ENCODE results near the gene STX1A. TPM values are rescaled to one million over a fixed set of nuclear protein-coding genes. Genes with fewer than 3 reads are reported as not detected.

Gene STX1A
- total RNA-seq, 1 experiment from 2014 or later, result 24.2 TPM

DNA sequence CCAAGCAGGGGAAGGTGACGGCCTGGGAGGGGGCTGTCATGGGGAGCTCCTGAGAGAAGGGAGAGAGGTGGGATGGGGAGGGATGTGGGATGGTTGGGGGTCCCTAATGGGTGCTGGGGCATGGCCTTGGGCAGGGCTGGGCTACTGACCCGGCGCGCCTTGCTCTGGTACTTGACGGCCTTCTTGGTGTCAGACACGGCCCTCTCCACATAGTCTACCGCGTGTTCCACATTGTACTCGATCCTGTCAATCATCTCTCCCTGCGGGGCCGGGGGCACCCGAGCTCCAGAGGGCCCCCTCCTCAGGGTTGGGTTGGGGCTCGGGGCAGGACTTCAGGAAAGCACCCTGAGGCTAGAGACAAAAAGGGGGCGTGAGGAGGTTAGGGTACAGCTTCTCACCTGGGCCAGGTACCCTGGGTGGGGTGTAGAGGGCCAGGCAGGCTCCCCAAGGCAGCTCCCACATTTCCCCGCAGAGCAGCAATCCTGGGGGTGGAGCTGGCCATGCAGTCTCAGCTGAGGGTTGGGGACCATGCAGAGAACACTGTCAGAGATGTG lies 18.8 kb downstream of the STX1A start:
- ChIA-PET POLR2A (interaction anchor here (0.6 kb wide), 1 partner anchor 29 kb away, joined by 3 read pairs; no protein-coding TSS in a partner anchor), CTCF (interaction anchor here (0.6 to 2.8 kb wide), 10 partner anchors 9 to 165 kb away, joined by 3 to 14 read pairs (median 4); no protein-coding TSS in a partner anchor)
- peaks cover 59% of the 10 kb centered on the region for H3K36me3 Mint-ChIP-seq (ENCODE audit: insufficient read depth, unreplicated experiment)
- no peak overlapping the region for H3K4me3 Mint-ChIP-seq (ENCODE audit: unreplicated experiment)
- intact Hi-C loops (cut with micrococcal nuclease), result no loop called here
- DNase-seq (ENCODE audit: unreplicated experiment), result no peak
- H3K27ac Mint-ChIP-seq (ENCODE audit: low read depth, unreplicated experiment), result no peak overlapping the region
- peaks cover 7% of the 10 kb centered on the region for H3K4me1 Mint-ChIP-seq (ENCODE audit: insufficient read depth, unreplicated experiment)
- BruUV-seq (replicated peaks), result no TSS peak
- H3K9me3 Mint-ChIP-seq (ENCODE audit: unreplicated experiment), result no peaks in the 10 kb centered on the region
- TF ChIP-seq, protein P1, sequence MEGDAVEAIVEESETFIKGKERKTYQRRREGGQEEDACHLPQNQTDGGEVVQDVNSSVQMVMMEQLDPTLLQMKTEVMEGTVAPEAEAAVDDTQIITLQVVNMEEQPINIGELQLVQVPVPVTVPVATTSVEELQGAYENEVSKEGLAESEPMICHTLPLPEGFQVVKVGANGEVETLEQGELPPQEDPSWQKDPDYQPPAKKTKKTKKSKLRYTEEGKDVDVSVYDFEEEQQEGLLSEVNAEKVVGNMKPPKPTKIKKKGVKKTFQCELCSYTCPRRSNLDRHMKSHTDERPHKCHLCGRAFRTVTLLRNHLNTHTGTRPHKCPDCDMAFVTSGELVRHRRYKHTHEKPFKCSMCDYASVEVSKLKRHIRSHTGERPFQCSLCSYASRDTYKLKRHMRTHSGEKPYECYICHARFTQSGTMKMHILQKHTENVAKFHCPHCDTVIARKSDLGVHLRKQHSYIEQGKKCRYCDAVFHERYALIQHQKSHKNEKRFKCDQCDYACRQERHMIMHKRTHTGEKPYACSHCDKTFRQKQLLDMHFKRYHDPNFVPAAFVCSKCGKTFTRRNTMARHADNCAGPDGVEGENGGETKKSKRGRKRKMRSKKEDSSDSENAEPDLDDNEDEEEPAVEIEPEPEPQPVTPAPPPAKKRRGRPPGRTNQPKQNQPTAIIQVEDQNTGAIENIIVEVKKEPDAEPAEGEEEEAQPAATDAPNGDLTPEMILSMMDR (IDR thresholded peaks at IDR 0.05; ENCODE audit: unreplicated experiment), result no peak
- no peaks in the 10 kb centered on the region for H3K27me3 Mint-ChIP-seq (ENCODE audit: insufficient read depth, unreplicated experiment)

DNA sequence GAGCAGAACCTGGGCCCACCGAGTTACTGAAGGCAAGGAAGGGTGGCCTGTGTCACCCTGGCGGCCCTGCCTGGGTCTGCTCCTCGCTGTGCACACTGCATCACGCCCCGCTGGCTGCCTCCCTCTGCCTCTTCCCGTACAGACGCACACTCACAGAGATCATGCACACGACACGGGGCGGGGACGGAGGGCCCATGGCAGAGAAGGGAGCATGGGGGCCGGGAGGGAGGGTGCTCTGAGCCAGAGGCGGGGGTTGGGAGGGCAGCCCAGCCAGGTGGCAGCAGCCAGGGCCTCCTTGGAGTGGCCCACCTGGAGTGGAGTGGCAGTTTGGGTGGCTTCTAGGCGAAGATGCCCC lies 19.4 kb downstream of the STX1A start:
- no TSS peak for BruUV-seq (replicated peaks)
- ChIA-PET CTCF (interaction anchor here (1.2 to 1.7 kb wide), 4 partner anchors 9 to 25 kb away, joined by 3 to 9 read pairs (median 6); no protein-coding TSS in a partner anchor), POLR2A (interaction anchor here (0.9 to 1.4 kb wide), 2 partner anchors 13 to 16 kb away, joined by 3 read pairs; partner anchors contain the start of genes BUD23 and DNAJC30)
- H3K4me1 Mint-ChIP-seq (ENCODE audit: insufficient read depth, unreplicated experiment), result peaks cover under 1% of the 10 kb centered on the region
- no peak overlapping the region for H3K27ac Mint-ChIP-seq (ENCODE audit: low read depth, unreplicated experiment)
- TF ChIP-seq, protein P1 (IDR thresholded peaks at IDR 0.05; ENCODE audit: unreplicated experiment), result no peak
- H3K36me3 Mint-ChIP-seq (ENCODE audit: insufficient read depth, unreplicated experiment), result peaks cover 63% of the 10 kb centered on the region
- no peaks in the 10 kb centered on the region for H3K27me3 Mint-ChIP-seq (ENCODE audit: insufficient read depth, unreplicated experiment)
- no peak overlapping the region for H3K4me3 Mint-ChIP-seq (ENCODE audit: unreplicated experiment)
- DNase-seq (ENCODE audit: unreplicated experiment), result no peak
- no peaks in the 10 kb centered on the region for H3K9me3 Mint-ChIP-seq (ENCODE audit: unreplicated experiment)
- intact Hi-C loops (cut with micrococcal nuclease), result no loop called here

DNA sequence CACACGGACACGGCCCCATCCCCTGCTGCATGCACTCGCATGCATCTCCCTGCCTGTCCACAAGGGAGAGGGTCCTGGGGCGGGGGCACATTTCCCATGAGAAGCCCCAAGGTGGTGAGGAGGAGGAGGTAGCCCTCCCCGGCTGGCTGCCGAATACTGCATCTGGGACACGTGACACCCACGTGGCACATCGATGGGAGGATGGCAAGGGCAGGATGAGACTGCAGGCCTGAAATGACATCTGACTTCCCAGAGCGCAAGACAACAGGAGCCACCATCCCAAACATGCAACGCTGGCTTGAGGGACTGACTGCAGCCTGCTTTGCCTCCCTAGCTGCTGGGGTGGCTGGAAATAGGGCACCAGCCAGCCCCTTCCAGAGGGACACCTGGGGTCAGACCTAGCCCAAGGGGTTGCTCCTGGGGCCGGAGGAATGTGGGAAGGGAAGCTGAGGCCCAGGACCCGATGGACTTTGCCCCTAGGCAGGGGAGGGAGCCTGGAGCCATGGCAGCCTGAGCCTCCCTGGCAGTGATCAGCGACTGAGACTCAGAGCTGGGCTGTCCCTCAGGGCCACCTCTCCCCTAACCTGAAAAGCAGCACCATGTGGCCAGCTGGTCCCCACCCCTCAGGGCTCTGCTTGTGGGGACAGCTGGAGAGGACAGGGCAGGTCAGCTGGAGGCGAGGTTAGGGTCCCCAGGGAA lies 19.9 kb downstream of the STX1A start:
- H3K36me3 Mint-ChIP-seq (ENCODE audit: insufficient read depth, unreplicated experiment), result peaks cover 66% of the 10 kb centered on the region
- intact Hi-C loops (cut with micrococcal nuclease), result no loop called here
- H3K4me1 Mint-ChIP-seq (ENCODE audit: insufficient read depth, unreplicated experiment), result no peaks in the 10 kb centered on the region
- ChIA-PET CTCF (interaction anchor here (1.6 to 1.7 kb wide), 2 partner anchors 8 to 15 kb away, joined by 6 to 9 read pairs; no protein-coding TSS in a partner anchor), POLR2A (interaction anchor here (0.7 to 1.4 kb wide), 3 partner anchors 14 to 1950 kb away, joined by 3 read pairs; partner anchors contain the start of genes BUD23 and DNAJC30)
- BruUV-seq (replicated peaks), result no TSS peak
- TF ChIP-seq, protein P1 (IDR thresholded peaks at IDR 0.05; ENCODE audit: unreplicated experiment), result no peak
- no peak for DNase-seq (ENCODE audit: unreplicated experiment)
- H3K9me3 Mint-ChIP-seq (ENCODE audit: unreplicated experiment), result no peaks in the 10 kb centered on the region
- no peak overlapping the region for H3K27ac Mint-ChIP-seq (ENCODE audit: low read depth, unreplicated experiment)
- H3K27me3 Mint-ChIP-seq (ENCODE audit: insufficient read depth, unreplicated experiment), result no peaks in the 10 kb centered on the region
- H3K4me3 Mint-ChIP-seq (ENCODE audit: unreplicated experiment), result no peak overlapping the region

DNA sequence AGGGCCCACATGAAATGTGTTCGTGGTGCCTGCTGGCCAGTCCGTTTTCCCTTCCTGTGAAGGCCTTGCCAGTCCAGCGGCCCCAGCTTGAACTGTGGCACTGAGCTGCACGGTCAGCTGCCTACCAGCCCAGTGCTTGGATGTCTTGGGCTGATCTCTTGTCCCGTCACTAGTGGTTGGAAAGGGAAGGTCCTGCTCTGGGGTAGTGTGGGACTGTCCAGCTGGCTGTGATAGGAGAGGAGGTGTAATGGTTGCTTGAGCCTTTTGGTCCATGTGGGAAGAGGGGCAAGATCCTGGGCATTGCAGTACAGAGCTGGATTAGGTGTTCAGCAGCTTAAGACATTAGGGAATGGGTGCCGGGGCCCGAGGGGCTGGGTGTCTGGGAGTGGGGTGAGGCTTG lies 21.1 kb downstream of the STX1A start:
- Mint-ChIP-seq H3K9me3 (ENCODE audit: unreplicated experiment) (no peaks in the 10 kb centered on the region), H3K4me1 (ENCODE audit: insufficient read depth, unreplicated experiment) (no peaks in the 10 kb centered on the region), H3K4me3 (ENCODE audit: unreplicated experiment) (no peak overlapping the region), H3K27ac (ENCODE audit: low read depth, unreplicated experiment) (no peak overlapping the region), H3K36me3 (ENCODE audit: insufficient read depth, unreplicated experiment) (peaks cover 74% of the 10 kb centered on the region), H3K27me3 (ENCODE audit: insufficient read depth, unreplicated experiment) (no peaks in the 10 kb centered on the region)
- TF ChIP-seq, protein P1 (IDR thresholded peaks at IDR 0.05; ENCODE audit: unreplicated experiment), result no peak
- ChIA-PET POLR2A (interaction anchor here (0.7 kb wide), 1 partner anchor 1951 kb away, joined by 3 read pairs; no protein-coding TSS in a partner anchor), CTCF (interaction anchor here (0.7 to 1.3 kb wide), 3 partner anchors 11 to 91 kb away, joined by 3 to 7 read pairs (median 3); no protein-coding TSS in a partner anchor)
- no TSS peak for BruUV-seq (replicated peaks)
- intact Hi-C loops (cut with micrococcal nuclease), result no loop called here
- no peak for DNase-seq (ENCODE audit: unreplicated experiment)

All from MCF 10A (cell line).